IMR-90 (cell line): ENCODE data around the gene CRYBA1. TPM values are rescaled to one million over a fixed set of nuclear protein-coding genes. Genes with fewer than 3 reads are reported as not detected.

ENCODE experiments used
- ATAC-seq: fragments of 200-7000 bp; cut with Tn5 transposase; 2 replicates; pipeline ENCODE4 v1.9.1; 2020; ENCODE audit warnings: low read depth, mild to moderate bottlenecking, moderate library complexity
- BruUV-seq: library from RNA; stranded (reverse); fragments of 400-500 nt; replicated peaks from 2 replicates; lab custom pipeline; 2021; lab: Mats Ljungman, UMichigan
- CTCF ChIA-PET: fragments of 300-600 bp; formaldehyde crosslinking; extraction: SDS; loops from one replicate; lab custom pipeline; 2021; ENCODE audit warnings: antibody characterized with exemption; lab: Yijun Ruan, JAX
- POLR2A ChIA-PET: fragments of 300-600 bp; sonication (Branson Sonifier 250); formaldehyde crosslinking; loops from one replicate; lab custom pipeline; 2022; ENCODE audit warnings: antibody characterized with exemption; ENCODE audit not compliant: unreplicated experiment; lab: Charles Lee
- DNase-seq: peaks from one replicate; pipeline ENCODE4 v3.0.0; 2013
- H2AFZ ChIP-seq: replicated peaks from 2 replicates; pipeline ENCODE3; 2013; ENCODE audit warnings: low read length, mild to moderate bottlenecking; ENCODE audit not compliant: poor library complexity
- H2AK5ac ChIP-seq: 2 replicates; pipeline ENCODE4 v1.6.1; 2013; ENCODE audit warnings: low read depth, low read length, inconsistent platforms
- H2AK9ac ChIP-seq: replicated peaks from 2 replicates; pipeline ENCODE3; 2013; ENCODE audit warnings: mild to moderate bottlenecking, low read depth, low read length, moderate library complexity; ENCODE audit not compliant: poor library complexity
- H2BK120ac ChIP-seq: 2 replicates; pipeline ENCODE4 v1.6.1; 2013; ENCODE audit warnings: low read depth, low read length, inconsistent platforms
- H2BK15ac ChIP-seq: 3 replicates; pipeline ENCODE4 v1.6.1; 2013; ENCODE audit warnings: low read depth, low read length, inconsistent platforms
- H2BK20ac ChIP-seq: 2 replicates; pipeline ENCODE4 v1.6.1; 2013; ENCODE audit warnings: low read depth, mild to moderate bottlenecking, inconsistent platforms, low read length, moderate library complexity
- H2BK5ac ChIP-seq: 2 replicates; pipeline ENCODE4 v1.6.1; 2013; ENCODE audit warnings: mild to moderate bottlenecking, low read depth, low read length, inconsistent platforms; ENCODE audit not compliant: poor library complexity, severe bottlenecking
- H3K14ac ChIP-seq: replicated peaks from 2 replicates; pipeline ENCODE4 v1.6.1; 2013; ENCODE audit warnings: low read depth, low read length, inconsistent platforms
- H3K18ac ChIP-seq: 2 replicates; pipeline ENCODE4 v1.6.1; 2013; ENCODE audit warnings: low read depth, low read length, control low read depth
- H3K23ac ChIP-seq: 2 replicates; pipeline ENCODE4 v1.6.1; 2013; ENCODE audit warnings: low read depth, low read length, inconsistent platforms
- H3K27ac ChIP-seq: 2 replicates; pipeline ENCODE4 v1.5.1; 2013; ENCODE audit warnings: mild to moderate bottlenecking, control low read depth, low read length; ENCODE audit not compliant: insufficient read depth
- H3K27me3 ChIP-seq: 2 replicates; pipeline ENCODE4 v1.6.1; 2013; ENCODE audit warnings: low read length; ENCODE audit not compliant: control insufficient read depth, insufficient read depth
- H3K36me3 ChIP-seq: 2 replicates; pipeline ENCODE4 v1.6.1; 2013; ENCODE audit warnings: low read length, mixed read lengths; ENCODE audit not compliant: control insufficient read depth, insufficient read depth
- H3K4ac ChIP-seq: 2 replicates; pipeline ENCODE4 v1.6.1; 2013; ENCODE audit warnings: low read depth, low read length, inconsistent platforms
- H3K4me1 ChIP-seq: 2 replicates; pipeline ENCODE4 v1.6.1; 2013; ENCODE audit warnings: low read length, mixed read lengths; ENCODE audit not compliant: control insufficient read depth, insufficient read depth
- H3K4me2 ChIP-seq: 2 replicates; pipeline ENCODE4 v1.6.1; 2013; ENCODE audit warnings: low read depth, mild to moderate bottlenecking, control low read depth, low read length, moderate library complexity
- H3K4me3 ChIP-seq: 2 replicates; pipeline ENCODE4 v1.5.1; 2013; ENCODE audit warnings: low read depth, mild to moderate bottlenecking, control low read depth, low read length, moderate library complexity; ENCODE audit not compliant: insufficient read depth
- H3K56ac ChIP-seq: 2 replicates; pipeline ENCODE4 v1.6.1; 2013; ENCODE audit warnings: low read length, inconsistent platforms; ENCODE audit not compliant: insufficient read depth; ENCODE audit errors: extremely low read depth
- H3K79me1 ChIP-seq, 2 experiments: 2 replicates each; pipeline ENCODE4 v1.6.1; 2013; ENCODE audit warnings: low read length in 2 of 2, inconsistent platforms in 1 of 2, low read depth in 1 of 2
- H3K9ac ChIP-seq: 2 replicates; pipeline ENCODE4 v1.6.1; 2013; ENCODE audit warnings: low read depth, low read length, control low read depth
- H3K9me1 ChIP-seq: 2 replicates; pipeline ENCODE4 v1.6.1; 2013; ENCODE audit warnings: low read length, inconsistent platforms; ENCODE audit not compliant: insufficient read depth
- H3K9me3 ChIP-seq: 2 replicates; pipeline ENCODE4 v1.6.1; 2013; ENCODE audit warnings: low read length; ENCODE audit not compliant: control insufficient read depth, insufficient read depth
- H4K20me1 ChIP-seq: 2 replicates; pipeline ENCODE4 v1.6.1; 2013; ENCODE audit warnings: low read length, inconsistent platforms; ENCODE audit not compliant: insufficient read depth
- H4K5ac ChIP-seq: 2 replicates; pipeline ENCODE4 v1.6.1; 2013; ENCODE audit warnings: mild to moderate bottlenecking, low read depth, low read length, control low read depth
- H4K8ac ChIP-seq, 2 experiments: 2 replicates each; pipeline ENCODE4 v1.6.1; 2013; ENCODE audit warnings: low read depth in 2 of 2, low read length in 2 of 2, control low read depth in 1 of 2, inconsistent platforms in 1 of 2
- H4K91ac ChIP-seq: 2 replicates; pipeline ENCODE4 v1.6.1; 2013; ENCODE audit warnings: low read depth, low read length, inconsistent platforms; ENCODE audit not compliant: insufficient read depth
- BHLHE40 ChIP-seq: fragments of 150-350 bp; IDR thresholded peaks from 2 replicates; pipeline ENCODE4 v1.6.1; 2016; ENCODE audit warnings: mild to moderate bottlenecking, low read depth, low read length
- CEBPB ChIP-seq: IDR thresholded peaks from 2 replicates; pipeline ENCODE4 v1.6.1; 2012; ENCODE audit warnings: low read depth, low read length, improper control_type of control experiment
- CTCF ChIP-seq: conservative IDR thresholded peaks from 2 replicates; pipeline ENCODE4 v1.5.1; 2012; ENCODE audit warnings: mild to moderate bottlenecking, low read depth, low read length, improper control_type of control experiment
- FOS ChIP-seq: fragments of 150-350 bp; IDR thresholded peaks from 2 replicates; pipeline ENCODE4 v1.6.1; 2016; ENCODE audit warnings: low read depth, low read length
- MAFK ChIP-seq: IDR thresholded peaks from 2 replicates; pipeline ENCODE4 v1.6.1; 2012; ENCODE audit warnings: low read depth, low read length, improper control_type of control experiment
- NFE2L2 ChIP-seq: fragments of 150-350 bp; IDR thresholded peaks from 2 replicates; pipeline ENCODE4 v1.6.1; 2016; ENCODE audit warnings: low read depth, mild to moderate bottlenecking, low read length
- POLR2A ChIP-seq: IDR thresholded peaks from 2 replicates; pipeline ENCODE4 v1.6.1; 2012; ENCODE audit warnings: mild to moderate bottlenecking, low read depth, low read length
- RCOR1 ChIP-seq: IDR thresholded peaks from 2 replicates; pipeline ENCODE4 v1.6.1; 2012; ENCODE audit warnings: mild to moderate bottlenecking, low read length, improper control_type of control experiment; ENCODE audit not compliant: insufficient replicate concordance
- USF2 ChIP-seq: fragments of 150-350 bp; IDR thresholded peaks from 2 replicates; pipeline ENCODE4 v1.6.1; 2017; ENCODE audit warnings: mild to moderate bottlenecking, antibody characterized with exemption, low read length, low read depth
- WGBS, 2 experiments: methylation state at CpG; one replicate each; pipeline versions ENCODE4 v1.1.5 to v1.1.7; 2013; ENCODE audit warnings: missing lambda C conversion rate in 2 of 2; ENCODE audit not compliant: insufficient read length in 1 of 2; ENCODE audit errors: extremely low coverage in 2 of 2; 5-methylcytosine and 5-hydroxymethylcytosine counted together
- dilution Hi-C: fragments of 300-500 bp; cut with HindIII; formaldehyde crosslinking; loops from one replicate; pipeline ENCODE4 v1.14.3; 2018; ENCODE audit warnings: low sequenced_read_pairs; ENCODE audit not compliant: unreplicated experiment
- in situ Hi-C: fragments of 300-500 bp; cut with MboI; formaldehyde crosslinking; loops from 3 replicates; pipeline ENCODE4 v1.14.3; 2019; ENCODE audit warnings: low sequenced_read_pairs, inconsistent platforms, mixed read lengths
- intact Hi-C: fragments of 100-400 bp; cut with micrococcal nuclease; formaldehyde crosslinking; loops from 2 replicates; pipeline ENCODE4 v1.10.0; 2022
- polyA plus RNA-seq, 3 experiments: library from polyadenylated mRNA; depleted of rRNA; stranded (reverse); fragments of >200 nt; gene quantifications; 2 replicates each; pipeline ENCODE4 v1.2.3, GENCODE V29; 2012; ENCODE audit warnings: low replicate concordance in 1 of 3
- total RNA-seq: library from RNA; depleted of rRNA; stranded (reverse); fragments of >200 nt; gene quantifications from 2 replicates; pipeline ENCODE4 v1.2.3, GENCODE V29; 2012

The CRYBA1 gene
- total and polyA plus RNA-seq, 2 of the 4 experiments (the other 2 are of a cell fraction): not detected

GRCh38 chr17:29205047-29205446 lies 41.6 kb upstream of the CRYBA1 start:
- Histone ChIP-seq H3K14ac (no peak overlapping the region), H3K27me3 (peaks cover 6% of the 10 kb centered on the region), H3K18ac (no peak overlapping the region), H3K4me2 (no peak overlapping the region), H3K56ac (no peak overlapping the region), H2BK20ac (no peak overlapping the region), H2BK120ac (no peak overlapping the region), H2AK9ac (no peak overlapping the region), H3K9ac (no peak overlapping the region), H4K20me1 (no peaks in the 10 kb centered on the region), H3K4me3 (no peak overlapping the region), H4K91ac (no peak overlapping the region), H3K27ac (no peak overlapping the region), H3K9me1 (peaks cover 4% of the 10 kb centered on the region; the same call in 1 of the 2 replicates), H4K5ac (no peak overlapping the region), H3K4ac (no peak overlapping the region), H3K23ac (no peak overlapping the region), H2AK5ac (no peak overlapping the region), H2BK5ac (no peak overlapping the region), H3K36me3 (no peaks in the 10 kb centered on the region), H3K79me1 (no peaks in the 10 kb centered on the region), H2BK15ac (no peak overlapping the region), H2AFZ (no peak overlapping the region), H4K8ac (no peak overlapping the region), H3K4me1 (no peaks in the 10 kb centered on the region), H3K9me3 (no peaks in the 10 kb centered on the region)
- no peak for DNase-seq
- intact Hi-C loops: no loop called here
- TF ChIP-seq NFE2L2: no peak
- no peak for TF ChIP-seq POLR2A
- no peak for TF ChIP-seq FOS
- TF ChIP-seq USF2: no peak
- no peak for TF ChIP-seq RCOR1
- TF ChIP-seq CTCF: no peak
- no peak for TF ChIP-seq BHLHE40
- no peak for TF ChIP-seq MAFK
- TF ChIP-seq CEBPB: no peak
- 80% methylated on average over 1 of the region's 2 CpGs; no CpG with 5 or more reads in 1 of the 2 experiments for WGBS, 2 experiments
- no peak for ATAC-seq
- in situ Hi-C loops: no loop called here
- dilution Hi-C loops: no loop called here
- no TSS peak for BruUV-seq
- ChIA-PET CTCF (no interaction called here), POLR2A (no interaction called here)
